GM10266 (cell line): ENCODE data around the gene CDKAL1.

Experiments used
- DNase-seq: peaks from one replicate; pipeline ENCODE4 v3.0.0; 2012; ENCODE audit errors: extremely low spot score
- TF ChIP-seq, protein P1 (sequence below): IDR thresholded peaks from 2 replicates; pipeline ENCODE4 v1.5.1; 2012; ENCODE audit warnings: mild to moderate bottlenecking, low read depth; ENCODE audit not compliant: control insufficient read depth, insufficient read depth; ENCODE audit errors: missing control alignments

CDKAL1 gene

DNA sequence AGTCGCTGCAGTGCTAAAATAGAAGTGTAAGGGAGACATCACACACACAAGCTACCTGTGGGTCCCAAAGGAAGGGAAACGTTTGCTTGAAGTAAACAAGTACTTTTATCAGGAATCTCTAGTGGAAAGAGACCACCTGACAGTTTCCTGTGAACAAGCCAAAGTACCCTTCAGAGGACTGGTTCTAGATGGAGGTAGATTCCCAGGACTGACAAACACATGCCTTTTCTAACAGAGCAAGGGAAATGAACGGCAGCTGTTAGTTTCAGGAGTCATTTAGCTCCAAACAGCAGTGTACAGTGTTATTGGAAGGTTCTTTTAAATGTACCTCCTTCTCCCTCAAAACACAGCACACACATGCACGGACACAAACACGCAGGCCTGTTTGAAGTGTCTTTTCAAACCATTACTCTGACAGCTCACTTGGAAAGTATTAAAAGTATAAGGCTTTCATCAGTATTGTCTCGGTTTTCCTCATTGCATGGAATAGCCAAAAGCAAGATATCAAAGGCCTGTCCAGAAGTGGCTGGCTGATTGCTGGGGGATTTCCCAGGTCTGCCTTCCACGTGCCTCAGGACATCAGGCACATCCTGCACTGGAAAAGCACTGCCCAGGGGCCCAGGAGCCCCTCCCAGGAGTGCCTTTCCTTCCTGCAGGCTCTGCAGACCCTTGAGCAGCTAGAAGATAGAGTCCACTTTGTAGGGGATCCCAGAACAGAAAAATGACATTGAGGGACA is 666.0 kb downstream of the CDKAL1 start:
- TF ChIP-seq, protein P1, sequence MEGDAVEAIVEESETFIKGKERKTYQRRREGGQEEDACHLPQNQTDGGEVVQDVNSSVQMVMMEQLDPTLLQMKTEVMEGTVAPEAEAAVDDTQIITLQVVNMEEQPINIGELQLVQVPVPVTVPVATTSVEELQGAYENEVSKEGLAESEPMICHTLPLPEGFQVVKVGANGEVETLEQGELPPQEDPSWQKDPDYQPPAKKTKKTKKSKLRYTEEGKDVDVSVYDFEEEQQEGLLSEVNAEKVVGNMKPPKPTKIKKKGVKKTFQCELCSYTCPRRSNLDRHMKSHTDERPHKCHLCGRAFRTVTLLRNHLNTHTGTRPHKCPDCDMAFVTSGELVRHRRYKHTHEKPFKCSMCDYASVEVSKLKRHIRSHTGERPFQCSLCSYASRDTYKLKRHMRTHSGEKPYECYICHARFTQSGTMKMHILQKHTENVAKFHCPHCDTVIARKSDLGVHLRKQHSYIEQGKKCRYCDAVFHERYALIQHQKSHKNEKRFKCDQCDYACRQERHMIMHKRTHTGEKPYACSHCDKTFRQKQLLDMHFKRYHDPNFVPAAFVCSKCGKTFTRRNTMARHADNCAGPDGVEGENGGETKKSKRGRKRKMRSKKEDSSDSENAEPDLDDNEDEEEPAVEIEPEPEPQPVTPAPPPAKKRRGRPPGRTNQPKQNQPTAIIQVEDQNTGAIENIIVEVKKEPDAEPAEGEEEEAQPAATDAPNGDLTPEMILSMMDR: no peak
- DNase-seq: no peak

DNA sequence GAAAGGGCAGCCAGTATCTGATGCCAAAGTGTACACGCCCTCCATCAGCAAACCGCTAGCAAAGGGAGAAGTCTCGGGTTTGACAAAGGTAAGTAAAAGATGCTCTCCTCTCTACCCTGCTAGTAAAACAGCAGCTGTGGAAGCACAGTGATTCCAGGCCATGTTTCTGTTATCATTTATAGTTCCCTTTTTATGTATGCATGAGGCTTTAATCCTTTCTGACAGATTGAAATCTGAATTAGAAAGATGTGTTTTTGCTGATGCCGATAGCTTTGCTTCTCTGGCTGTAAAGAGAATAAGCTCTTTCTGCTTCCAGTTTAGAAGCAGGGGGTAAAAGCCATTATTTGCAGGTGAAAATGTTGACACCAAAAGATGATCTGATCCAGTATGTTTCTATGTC is 666.9 kb downstream of the CDKAL1 start:
- TF ChIP-seq, protein P1: no peak
- no peak for DNase-seq

DNA sequence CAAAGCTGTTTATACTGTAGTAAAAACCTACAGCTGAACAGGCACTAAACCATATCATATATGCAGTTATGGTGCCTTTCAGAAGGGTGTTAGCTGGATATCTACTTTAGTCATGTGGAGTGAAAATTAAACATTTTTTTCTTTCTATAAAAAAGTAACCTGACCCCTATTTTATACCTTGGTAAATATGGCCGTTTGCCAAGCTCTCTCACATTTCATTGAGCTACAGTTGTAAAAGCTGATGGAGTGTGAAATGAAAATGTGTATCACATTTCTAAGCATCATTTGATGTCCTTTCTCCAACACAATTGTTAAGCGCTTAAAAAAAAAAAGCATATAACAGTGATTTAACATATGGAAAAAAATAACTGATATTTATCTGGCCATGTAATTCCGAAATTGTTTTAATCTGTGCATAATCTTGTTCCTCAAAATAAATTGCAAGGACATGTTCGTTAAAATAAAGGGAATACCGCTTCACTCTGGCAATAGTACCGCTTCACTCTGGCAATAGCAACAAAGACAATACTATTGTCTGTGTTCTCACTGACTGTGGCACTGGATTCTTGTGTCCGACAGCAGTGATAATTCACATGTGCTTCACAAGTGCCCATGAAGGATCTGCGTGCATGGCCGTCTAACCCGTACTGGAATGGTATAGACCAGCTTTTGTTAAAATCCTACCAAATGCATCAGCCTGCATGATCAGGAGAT is 667.5 kb downstream of the CDKAL1 start:
- DNase-seq: no peak
- TF ChIP-seq, protein P1: no peak

DNA sequence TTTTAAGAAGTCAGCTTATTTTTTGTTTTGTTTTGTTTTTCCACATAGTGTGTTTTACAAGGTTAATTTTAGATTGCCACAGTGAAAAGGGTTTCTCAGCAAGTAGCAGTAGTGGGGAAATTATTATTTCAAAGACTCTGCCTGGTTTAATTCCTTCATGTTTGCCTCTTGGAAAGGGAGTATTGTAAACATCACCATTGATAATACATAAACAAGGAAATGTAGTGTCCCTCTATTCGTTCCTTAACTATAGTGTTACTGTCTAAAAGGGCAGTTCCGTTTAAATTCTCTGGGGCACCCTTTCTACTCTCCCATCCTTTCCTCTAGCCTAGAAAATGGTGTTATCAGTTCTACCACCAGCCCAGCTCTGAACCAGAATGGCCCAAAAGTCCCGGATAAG is 668.3 kb downstream of the CDKAL1 start:
- DNase-seq: no peak
- TF ChIP-seq, protein P1: no peak

DNA sequence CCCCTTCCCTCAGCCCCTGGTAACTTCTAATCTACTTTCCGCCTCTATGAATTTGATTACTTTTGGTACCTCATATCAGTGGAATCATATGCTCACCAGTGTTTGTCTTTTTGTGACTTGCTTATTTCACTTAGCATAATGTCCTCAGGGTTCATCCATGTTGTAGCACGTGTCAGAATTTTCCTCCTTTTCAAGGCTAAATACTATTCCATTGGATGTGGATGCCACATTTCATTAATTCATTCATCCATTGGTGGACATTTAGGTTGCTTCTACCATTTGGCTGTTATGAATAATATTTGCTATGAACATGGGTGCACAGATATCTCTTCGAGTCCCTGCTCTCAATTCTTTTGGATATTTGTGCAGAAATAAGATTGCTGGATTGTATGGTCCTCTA is 670.7 kb downstream of the CDKAL1 start:
- DNase-seq: no peak
- TF ChIP-seq, protein P1: no peak

DNA sequence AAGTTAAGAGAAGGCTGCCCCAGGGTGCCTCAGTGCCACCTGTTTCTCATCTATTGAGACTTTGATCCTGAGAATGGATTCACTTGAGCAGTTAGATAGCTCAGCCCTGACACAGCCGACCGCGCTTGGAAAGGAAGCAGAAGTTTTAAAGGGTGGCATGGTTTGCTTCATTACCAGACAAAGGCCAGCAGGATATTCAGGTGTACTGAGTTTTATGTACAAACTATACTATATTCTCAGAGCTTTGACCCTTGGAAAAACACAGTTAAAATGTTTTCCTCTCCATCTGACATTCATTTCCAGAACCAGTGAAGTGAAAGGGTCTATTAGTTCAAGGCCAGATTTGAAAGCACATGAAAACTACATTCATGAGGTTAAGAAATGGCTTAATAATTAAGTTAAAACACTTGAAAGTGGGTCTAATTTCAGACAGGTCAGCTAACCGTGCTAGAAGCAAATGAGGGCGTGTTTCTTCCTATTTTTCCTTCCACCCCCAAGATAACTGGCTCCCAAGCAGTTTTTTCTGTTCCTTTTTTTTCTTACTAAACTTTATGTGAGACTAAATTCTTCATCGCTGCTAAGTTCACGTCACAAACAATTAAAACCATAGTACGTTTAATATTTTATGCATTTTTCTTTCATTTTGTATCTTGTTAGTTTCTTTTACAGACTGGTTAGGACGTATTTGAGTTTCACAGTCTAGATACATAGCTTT is 674.0 kb downstream of the CDKAL1 start:
- no peak for DNase-seq
- TF ChIP-seq, protein P1: no peak
